ENCODE measurements around the gene UNK.
A peak's percentile ranks its signal among the peaks of the same experiment; 100 is the strongest.

Gene UNK

DNA sequence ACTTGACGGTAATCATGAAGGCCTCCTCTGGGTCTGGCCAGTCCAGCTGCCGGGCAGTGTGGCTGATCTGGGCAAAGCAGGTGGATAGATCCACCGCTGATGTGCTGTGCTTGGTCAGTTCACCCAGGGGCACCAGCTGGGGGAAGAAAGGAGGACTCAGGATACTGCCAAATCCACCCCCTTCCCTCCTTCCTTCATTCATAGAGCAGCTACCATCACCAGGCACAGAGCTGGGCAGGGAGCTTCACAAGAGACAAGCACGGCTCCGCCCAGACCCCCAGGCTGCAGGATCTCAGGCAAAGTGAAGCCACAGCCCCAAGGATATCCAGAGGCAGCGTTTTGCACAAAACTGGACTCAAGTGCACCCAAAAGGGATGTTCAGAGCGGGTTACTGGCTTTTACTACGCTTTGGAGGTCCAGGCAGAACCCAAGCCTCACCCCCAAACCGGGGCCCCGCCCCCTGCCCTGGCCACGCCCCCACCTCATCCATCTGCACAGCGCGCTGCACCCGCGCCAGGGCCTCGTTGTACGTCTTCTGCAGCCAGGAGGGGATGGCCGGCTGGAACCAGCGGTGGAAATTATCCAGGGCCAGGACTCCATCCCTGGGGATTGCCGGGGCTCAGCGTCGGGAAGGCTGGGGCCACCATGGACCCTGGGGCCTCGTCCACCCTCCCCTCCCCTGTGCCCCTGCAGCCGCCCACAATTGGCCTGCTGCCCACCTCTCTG lies 50.5 kb downstream of the UNK start:
- Mint-ChIP-seq H3K4me1 (ENCODE audit: low read depth) (peaks cover 25% of the 10 kb centered on the region), H3K27me3 (ENCODE audit: low read depth) (no peaks in the 10 kb centered on the region), H3K27ac (no peak overlapping the region), H3K36me3 (ENCODE audit: low read depth) (peaks cover 31% of the 10 kb centered on the region), H3K4me3 (no peak overlapping the region), H3K9me3 (no peaks in the 10 kb centered on the region)

DNA sequence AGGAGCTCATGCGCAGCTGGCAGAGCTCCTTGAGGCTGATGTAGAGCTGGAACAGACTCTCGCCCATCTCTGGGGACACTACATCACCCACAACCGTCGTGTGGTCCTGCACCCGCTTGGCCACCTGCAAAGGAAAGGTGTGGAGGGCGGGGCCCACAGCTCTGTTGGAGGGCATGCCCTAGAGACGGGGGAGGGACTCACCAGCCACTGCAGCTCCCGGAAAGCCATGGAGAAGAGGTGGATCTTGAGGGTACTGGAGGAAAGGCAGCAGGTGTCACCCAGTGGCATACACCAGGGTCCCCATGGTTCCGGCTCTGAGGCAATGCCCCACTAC lies 51.0 kb downstream of the UNK start:
- Mint-ChIP-seq H3K36me3 (ENCODE audit: low read depth) (peaks cover 30% of the 10 kb centered on the region), H3K4me1 (ENCODE audit: low read depth) (peaks cover 25% of the 10 kb centered on the region), H3K4me3 (no peak overlapping the region), H3K27me3 (ENCODE audit: low read depth) (no peaks in the 10 kb centered on the region), H3K27ac (no peak overlapping the region), H3K9me3 (no peaks in the 10 kb centered on the region)

DNA sequence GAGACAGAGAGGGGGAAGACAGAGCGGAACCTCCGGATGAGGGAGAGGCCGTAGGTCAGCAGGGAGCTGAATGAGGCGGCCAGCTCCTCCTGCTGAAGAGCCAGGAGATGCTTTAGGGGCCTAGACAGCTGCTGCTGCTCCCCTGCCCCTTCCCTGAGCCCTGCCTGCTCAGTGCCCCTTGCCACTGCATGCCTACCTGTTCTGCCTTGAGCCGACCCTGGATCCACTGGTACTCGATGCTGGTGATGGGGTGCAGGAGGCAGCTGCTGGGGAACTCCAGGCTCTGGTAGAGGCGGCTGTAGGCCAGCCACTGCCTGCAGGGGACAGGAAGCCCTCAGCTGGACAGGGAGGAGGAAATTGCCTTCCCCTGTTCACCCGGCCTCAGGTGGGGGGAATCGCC lies 52.0 kb downstream of the UNK start:
- no peaks in the 10 kb centered on the region for H3K27me3 Mint-ChIP-seq (ENCODE audit: low read depth)

DNA sequence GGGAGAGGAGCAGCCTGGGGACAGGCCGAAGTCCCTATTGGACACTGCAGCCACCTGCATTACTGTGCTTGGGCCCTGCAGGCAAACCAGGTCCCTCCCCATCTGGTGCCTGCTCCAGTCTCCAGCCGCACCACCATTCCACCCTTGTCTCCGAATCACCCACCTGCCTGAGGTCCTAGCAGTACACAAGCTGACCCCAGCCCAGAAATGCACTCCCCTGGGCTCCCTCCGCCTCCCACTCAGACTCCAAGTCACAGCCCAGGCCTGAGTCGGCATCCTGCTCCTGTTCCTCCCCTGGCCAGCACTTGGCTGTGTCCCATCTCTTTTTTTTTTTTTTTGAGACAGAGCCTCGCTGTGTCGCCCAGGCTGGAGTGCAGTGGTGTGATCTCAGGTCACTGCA lies 53.3 kb downstream of the UNK start:
- H3K9me3 Mint-ChIP-seq: no peaks in the 10 kb centered on the region
- H3K36me3 Mint-ChIP-seq (ENCODE audit: low read depth): peaks cover 31% of the 10 kb centered on the region
- H3K4me1 Mint-ChIP-seq (ENCODE audit: low read depth): peaks cover 20% of the 10 kb centered on the region
- no peak overlapping the region for H3K4me3 Mint-ChIP-seq
- H3K27me3 Mint-ChIP-seq (ENCODE audit: low read depth): no peaks in the 10 kb centered on the region
- no peak overlapping the region for H3K27ac Mint-ChIP-seq

More for the DNA sequence above, 52.0 kb downstream of the UNK start:
- H3K27ac Mint-ChIP-seq: no peak overlapping the region
- no peak overlapping the region for H3K4me3 Mint-ChIP-seq
- H3K36me3 Mint-ChIP-seq (ENCODE audit: low read depth): peaks cover 33% of the 10 kb centered on the region
- no peaks in the 10 kb centered on the region for H3K9me3 Mint-ChIP-seq
- H3K4me1 Mint-ChIP-seq (ENCODE audit: low read depth): peaks cover 25% of the 10 kb centered on the region

DNA sequence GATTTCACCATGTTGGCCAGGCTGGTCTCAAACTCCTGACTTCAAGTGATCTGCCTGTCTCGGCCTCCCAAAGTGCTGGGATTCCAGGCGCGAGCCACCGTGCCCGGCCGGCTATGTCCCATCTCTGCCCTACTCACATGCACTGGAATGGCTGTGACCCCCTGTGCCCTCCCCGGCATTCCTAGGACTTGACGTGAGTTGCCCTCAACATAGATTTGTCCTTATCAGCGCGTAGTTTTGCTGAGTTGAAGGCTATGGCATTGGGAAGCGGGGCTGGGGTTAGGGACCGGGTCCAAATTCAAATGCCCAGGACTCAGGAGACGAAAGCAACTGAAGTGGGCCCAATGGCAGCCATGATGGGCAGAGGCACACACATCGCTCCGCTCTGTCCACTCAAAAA lies 53.8 kb downstream of the UNK start:
- peaks cover 31% of the 10 kb centered on the region for H3K36me3 Mint-ChIP-seq (ENCODE audit: low read depth)
- H3K4me3 Mint-ChIP-seq: no peak overlapping the region
- no peak overlapping the region for H3K27ac Mint-ChIP-seq
- no peaks in the 10 kb centered on the region for H3K27me3 Mint-ChIP-seq (ENCODE audit: low read depth)
- no peaks in the 10 kb centered on the region for H3K9me3 Mint-ChIP-seq
- H3K4me1 Mint-ChIP-seq (ENCODE audit: low read depth): peaks cover 14% of the 10 kb centered on the region

DNA sequence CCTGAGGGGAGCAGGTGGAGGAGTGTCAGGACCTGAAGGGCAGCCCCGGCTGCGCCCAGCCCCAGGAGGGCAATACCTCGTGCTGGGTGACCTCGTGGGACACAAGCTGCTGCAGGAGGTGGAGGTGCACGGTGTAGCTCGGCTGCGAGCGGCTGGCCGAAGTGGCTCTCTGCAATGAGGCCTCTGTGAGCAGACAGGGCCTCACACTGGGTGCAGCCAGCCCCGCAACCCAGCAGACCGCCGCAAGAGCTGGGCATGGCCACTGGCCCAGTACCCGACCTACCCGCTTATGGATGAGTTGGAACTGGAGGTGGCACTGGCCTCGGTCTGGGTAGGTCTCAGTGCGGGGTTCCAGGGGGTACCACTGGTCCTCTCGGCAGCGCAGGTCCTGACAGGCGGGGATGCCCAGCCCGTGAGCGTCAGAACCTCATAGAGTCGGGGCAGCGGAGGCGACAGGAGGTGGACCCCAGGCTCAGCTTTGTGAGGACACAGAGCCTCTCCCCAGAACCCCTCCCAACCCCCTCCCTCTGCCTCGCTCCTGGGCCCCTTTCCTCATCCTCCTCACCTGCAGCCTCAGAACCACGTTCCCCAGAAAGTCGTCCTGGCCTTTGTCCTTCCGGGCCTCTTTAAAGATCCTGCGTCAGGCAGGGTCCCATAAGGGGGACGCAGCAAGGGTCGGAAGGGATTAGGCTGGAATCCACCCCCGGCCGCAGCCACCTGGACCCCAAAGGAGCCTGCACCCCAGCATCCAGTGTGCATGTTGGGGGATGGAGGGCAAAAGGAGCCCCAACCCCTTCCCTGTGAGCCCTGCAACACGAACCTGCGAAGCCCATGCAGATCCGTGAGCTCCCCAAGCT lies 55.6 kb downstream of the UNK start:
- Mint-ChIP-seq H3K4me1 (ENCODE audit: low read depth) (peaks cover 4% of the 10 kb centered on the region), H3K9me3 (no peaks in the 10 kb centered on the region), H3K27me3 (ENCODE audit: low read depth) (no peaks in the 10 kb centered on the region), H3K36me3 (ENCODE audit: low read depth) (peaks cover 21% of the 10 kb centered on the region), H3K4me3 (no peak overlapping the region), H3K27ac (no peak overlapping the region)

DNA sequence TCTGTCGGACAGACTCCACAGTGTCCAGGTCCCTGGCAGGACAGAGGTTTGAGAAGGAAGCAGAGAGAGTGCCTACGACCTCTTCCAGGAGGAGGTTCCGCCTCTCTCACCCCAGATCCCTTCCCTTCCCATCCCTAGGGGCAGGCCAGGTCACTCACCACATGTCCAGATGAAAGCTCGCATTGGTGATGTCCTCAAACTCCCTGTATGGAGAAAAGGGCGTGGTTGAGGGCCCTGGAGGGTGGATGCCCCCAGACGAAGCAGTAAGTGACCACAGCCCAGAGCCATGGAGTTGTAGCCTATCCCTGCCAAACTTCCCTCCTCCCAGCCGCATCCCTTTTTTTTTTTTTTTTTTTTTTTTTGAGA lies 56.2 kb downstream of the UNK start:
- H3K4me3 Mint-ChIP-seq: no peak overlapping the region
- H3K36me3 Mint-ChIP-seq (ENCODE audit: low read depth): peaks cover 26% of the 10 kb centered on the region
- H3K27ac Mint-ChIP-seq: no peak overlapping the region
- peaks cover 8% of the 10 kb centered on the region for H3K4me1 Mint-ChIP-seq (ENCODE audit: low read depth)
- H3K9me3 Mint-ChIP-seq: no peaks in the 10 kb centered on the region
- no peaks in the 10 kb centered on the region for H3K27me3 Mint-ChIP-seq (ENCODE audit: low read depth)

DNA sequence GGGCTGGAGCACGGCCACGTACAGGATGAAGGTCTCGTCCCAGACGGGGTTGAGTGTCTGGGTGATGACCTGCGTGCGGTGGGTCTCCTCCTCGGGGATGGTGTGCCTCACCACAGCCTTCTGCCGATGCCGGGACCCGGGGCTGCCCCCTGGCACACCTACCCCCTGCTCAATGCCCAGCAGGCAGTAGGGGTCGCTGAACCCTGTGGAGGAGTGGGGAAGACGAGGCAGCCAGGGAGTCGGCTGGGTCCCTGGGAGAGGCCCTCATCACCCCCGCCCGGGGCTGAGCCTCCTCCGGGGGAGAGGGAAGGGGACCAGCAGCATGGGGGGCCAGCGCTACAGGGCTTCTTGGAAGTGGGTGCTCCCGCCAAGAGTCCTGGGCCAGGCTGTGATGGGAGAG lies 57.8 kb downstream of the UNK start:
- no peaks in the 10 kb centered on the region for H3K9me3 Mint-ChIP-seq
- H3K4me3 Mint-ChIP-seq: peak overlapping the region; percentile 94
- no peak overlapping the region for H3K27ac Mint-ChIP-seq
- H3K27me3 Mint-ChIP-seq (ENCODE audit: low read depth): no peaks in the 10 kb centered on the region
- H3K36me3 Mint-ChIP-seq (ENCODE audit: low read depth): peaks cover 33% of the 10 kb centered on the region
- peaks cover 8% of the 10 kb centered on the region for H3K4me1 Mint-ChIP-seq (ENCODE audit: low read depth)

DNA sequence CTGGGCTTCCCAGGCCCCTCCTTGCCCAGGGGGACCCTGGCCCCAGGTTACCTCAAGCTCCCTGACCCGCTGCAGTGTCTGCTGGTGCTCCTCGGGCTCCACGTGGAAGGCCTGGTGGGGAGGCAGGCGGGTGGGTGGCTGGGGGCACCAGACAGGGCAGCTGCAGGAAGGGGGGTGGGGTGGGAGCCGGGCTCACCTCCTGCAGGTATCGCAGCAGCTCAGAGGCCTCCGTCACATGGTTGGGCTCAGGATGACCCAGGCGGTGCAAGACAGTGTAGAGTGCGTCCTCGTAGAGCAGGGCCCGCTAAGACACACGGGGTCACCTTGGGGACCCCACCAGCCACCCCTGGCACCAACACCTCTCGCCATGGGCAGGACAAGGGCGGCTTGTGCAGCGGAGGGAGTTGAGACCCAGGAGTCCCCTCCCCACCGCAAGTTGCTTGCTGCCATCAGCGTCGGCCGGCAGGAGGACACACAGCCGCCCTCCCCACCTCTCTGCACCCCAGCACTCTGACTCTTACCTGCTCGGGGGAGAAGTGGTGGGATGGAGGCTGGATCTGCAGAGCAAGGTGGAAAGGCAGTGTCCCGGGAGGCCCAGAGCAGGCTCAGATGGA lies 58.5 kb downstream of the UNK start:
- Mint-ChIP-seq H3K4me1 (ENCODE audit: low read depth) (peaks cover 11% of the 10 kb centered on the region), H3K36me3 (ENCODE audit: low read depth) (peaks cover 34% of the 10 kb centered on the region), H3K4me3 (peak overlapping the region; percentile 94), H3K27ac (peak overlapping the region; percentile 94), H3K9me3 (no peaks in the 10 kb centered on the region), H3K27me3 (ENCODE audit: low read depth) (no peaks in the 10 kb centered on the region)

DNA sequence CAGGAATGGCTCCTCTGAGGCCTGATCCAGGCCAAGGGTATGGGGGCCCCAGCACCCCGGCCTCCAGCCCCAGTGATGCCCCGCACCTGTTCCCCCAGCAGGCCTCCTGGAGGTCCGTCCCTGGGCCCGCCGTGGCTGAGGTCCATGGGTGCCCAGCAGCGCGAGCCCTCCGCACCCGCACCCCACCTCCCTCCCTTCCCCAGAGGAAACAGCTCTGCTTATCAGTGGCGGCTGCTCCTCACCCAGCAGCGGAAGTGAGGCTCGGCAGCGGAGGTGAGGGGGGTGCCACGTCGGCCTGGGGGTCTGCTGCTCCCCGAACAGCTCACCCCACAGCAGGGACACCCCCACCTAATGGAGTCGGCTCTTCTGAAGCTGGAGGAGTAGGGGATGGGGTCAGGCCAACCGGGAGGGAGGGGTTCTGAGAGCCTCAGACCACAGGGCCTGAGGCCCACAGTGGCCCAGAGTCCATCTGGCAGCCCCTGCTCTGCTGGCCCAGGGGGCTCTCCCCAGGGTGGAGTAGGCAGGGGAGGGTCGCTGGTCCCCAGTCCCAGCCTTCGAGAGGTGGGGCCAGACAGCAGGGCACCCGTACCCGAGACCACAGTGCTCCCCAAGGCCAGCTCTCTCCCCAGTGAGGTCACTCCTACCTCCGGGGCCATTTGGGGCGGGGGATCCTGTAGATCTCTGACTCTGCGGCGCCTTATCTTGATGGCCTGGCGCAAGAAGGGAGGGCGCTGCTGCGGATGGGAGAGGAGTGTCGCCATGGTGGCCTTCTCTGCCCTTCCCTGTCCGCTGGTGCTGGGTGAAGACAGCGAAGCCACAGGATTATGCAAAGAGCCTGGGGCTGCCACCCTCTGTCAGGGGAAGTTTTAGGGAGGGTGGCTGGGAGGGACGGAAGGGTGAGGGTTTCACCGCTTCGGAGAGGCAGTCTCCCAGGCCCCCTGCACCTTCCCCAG lies 59.2 kb downstream of the UNK start, which contains the start of gene UNC13D:
UNC13D (minus strand) TSS at position 828 of the 953 bp plus-strand sequence; CDS start at position 761, 67 bp downstream.
- peaks cover 17% of the 10 kb centered on the region for H3K4me1 Mint-ChIP-seq (ENCODE audit: low read depth)
- peak within 1 kb of the TSS; percentile 97 for H3K27ac Mint-ChIP-seq
- H3K36me3 Mint-ChIP-seq (ENCODE audit: low read depth): peaks cover 35% of the 10 kb centered on the region
- no peaks in the 10 kb centered on the region for H3K27me3 Mint-ChIP-seq (ENCODE audit: low read depth)
- H3K4me3 Mint-ChIP-seq: peak within 1 kb of the TSS; percentile 94
- no peaks in the 10 kb centered on the region for H3K9me3 Mint-ChIP-seq

DNA sequence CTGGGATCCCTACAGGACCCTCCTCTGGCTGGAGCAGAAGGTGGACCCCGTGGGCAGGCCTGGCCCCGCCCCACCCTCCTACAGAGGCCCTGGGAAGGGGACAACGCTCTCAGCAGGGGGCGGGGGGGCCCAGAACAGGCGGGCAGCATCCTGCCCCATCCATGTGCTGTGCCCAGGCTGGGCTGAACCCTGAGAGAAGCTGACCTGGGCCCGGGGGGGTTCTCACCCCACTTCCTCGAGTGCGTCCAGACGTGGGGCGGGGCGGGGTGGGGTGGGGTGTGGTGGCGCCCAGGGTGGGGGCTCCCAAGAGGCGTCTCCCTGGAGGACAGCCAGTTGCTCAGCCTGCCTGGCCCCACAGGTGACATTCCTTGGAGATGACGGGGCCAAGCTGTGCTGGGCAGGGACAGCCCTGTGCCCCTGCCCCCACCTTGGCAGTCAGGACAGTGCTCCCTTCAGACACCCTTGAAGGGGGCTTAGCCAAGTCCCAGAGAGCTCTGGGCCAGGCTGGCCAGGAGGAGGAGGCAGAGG lies 60.0 kb downstream of the UNK start:
- Mint-ChIP-seq H3K4me3 (peak overlapping the region; percentile 94), H3K27me3 (ENCODE audit: low read depth) (no peaks in the 10 kb centered on the region), H3K4me1 (ENCODE audit: low read depth) (peaks cover 19% of the 10 kb centered on the region), H3K27ac (peak overlapping the region; percentile 97), H3K36me3 (ENCODE audit: low read depth) (peaks cover 35% of the 10 kb centered on the region), H3K9me3 (no peaks in the 10 kb centered on the region)

DNA sequence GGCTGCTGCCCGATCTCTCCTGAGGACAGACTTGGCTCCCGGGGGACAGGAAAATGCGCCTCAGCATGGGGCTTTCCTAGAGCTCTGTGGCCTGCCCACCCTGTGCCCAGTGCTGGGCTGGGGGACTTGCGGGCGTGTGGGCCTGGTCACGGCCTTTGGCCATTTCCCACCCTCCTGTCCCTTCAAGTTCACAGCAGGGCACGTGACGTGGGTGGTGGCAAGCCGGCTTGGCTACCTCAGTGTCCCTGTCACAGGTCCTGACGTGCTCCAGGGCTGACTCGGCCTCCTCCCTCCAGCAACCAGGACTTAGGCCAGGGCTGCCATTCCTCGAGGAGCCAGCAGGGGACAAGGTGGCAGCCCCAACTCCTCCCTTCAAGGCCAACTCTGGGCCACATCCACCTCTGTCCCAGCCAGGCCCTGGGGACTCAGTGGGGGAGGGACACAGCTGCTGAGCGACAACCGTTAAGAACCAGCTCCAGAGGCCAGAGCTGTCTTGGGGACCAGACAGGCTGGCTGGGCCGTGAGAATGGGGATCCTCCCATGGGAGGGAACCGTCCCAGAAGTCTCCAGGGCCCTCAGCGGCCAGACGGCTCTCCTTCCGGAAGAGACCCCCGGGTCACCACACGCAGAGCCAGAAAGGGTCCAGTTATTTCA lies 60.6 kb downstream of the UNK start:
- Mint-ChIP-seq H3K36me3 (ENCODE audit: low read depth) (peaks cover 37% of the 10 kb centered on the region), H3K4me1 (ENCODE audit: low read depth) (peaks cover 19% of the 10 kb centered on the region), H3K9me3 (no peaks in the 10 kb centered on the region), H3K27ac (peak overlapping the region; percentile 65), H3K4me3 (peak overlapping the region; percentile 25), H3K27me3 (ENCODE audit: low read depth) (no peaks in the 10 kb centered on the region)

DNA sequence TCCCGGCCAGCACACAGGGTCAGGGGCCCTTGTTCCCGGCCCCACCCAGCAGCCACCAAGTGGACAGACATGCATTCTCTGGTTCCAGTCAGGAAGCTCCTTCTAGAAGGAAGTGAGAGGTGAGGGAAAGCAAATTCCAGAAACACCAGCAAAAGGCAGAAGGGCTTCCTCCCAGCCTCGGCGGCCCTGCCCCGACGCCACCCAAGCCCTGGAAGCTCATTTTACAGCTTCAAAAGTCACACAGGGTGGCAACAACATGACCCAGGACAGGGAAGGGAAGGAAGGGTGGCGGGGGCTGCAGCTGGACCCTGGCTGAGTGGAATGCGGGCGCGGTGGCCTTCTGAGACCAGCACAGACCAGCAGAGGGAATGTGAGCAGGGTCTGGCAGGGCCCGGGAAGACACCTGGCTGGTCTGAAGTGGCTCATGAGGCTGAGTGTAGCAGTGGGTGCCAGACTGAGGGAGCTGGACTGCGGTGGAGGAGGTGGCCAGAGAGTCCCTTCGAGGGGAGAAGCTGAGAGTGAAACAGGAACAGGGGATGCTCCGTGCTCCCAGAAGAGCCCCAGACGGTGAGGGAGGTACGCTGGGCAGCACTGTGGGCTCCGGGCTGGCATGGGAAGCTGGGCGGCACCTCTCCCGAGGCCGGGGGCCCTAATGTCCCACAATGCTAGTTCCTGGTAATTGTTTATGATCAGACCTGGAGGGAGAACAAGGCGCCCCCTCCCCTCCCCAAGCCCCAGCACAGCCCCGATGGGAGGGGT lies 61.5 kb downstream of the UNK start:
- no peak overlapping the region for H3K4me3 Mint-ChIP-seq
- peaks cover 19% of the 10 kb centered on the region for H3K4me1 Mint-ChIP-seq (ENCODE audit: low read depth)
- peaks cover 36% of the 10 kb centered on the region for H3K36me3 Mint-ChIP-seq (ENCODE audit: low read depth)
- H3K9me3 Mint-ChIP-seq: no peaks in the 10 kb centered on the region
- H3K27ac Mint-ChIP-seq: peak overlapping the region; percentile 62
- no peaks in the 10 kb centered on the region for H3K27me3 Mint-ChIP-seq (ENCODE audit: low read depth)
